Stimulated activated CD4-positive, alpha-beta T cell treated with anti-CD3 and anti-CD28 coated beads, Interleukin-4, amount 100 ng/mL, for 1 hour (primary cell): ENCODE data around the gene ZXDC.

ENCODE experiments used
- DNase-seq: peaks from one replicate; pipeline ENCODE4 v3.0.0-alpha.2; 2020

Gene ZXDC

DNA sequence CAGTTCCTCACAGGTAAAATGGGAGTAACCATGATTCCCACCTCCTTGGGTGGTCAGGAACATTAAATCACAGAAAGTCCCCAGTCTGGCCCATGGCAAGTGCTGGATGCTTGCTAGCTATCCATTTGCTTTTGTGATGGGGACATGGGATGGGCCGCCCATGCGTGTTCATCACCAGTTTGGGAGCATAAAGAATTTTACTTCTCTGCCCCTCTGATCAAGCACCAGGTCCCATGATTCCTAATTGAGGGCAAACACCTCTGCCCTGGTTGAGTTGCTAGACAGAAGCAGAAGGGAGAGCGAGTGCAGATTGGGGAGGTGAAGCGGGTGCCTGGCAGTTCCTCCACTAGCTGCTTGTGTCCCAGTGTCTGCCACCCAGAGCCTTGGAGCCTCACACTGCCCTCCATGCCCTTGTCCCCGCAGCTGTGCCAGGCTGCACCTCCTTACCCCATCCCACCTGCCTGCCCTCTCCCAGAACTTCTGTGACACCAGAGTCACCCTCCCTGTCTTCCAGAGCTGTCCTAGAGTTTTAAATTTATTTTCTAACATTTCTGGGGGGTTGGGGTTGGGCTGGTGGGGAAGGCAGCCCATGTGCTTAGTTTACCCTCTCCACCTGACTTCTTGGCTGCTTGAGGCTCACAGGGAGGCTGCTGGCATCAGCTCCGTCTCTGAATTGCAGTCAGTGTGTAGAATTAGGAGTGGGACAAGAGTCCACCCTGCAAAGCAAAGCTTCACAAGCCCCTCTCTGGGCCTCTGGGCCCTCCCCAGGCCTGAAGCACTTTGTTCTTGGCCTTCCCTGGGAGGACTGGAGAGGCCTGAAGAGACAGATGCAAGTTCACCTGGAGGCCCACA, 62.6 kb downstream of the ZXDC start:
- DNase-seq: no peak

GRCh38 chr3:126408099-126408498, 67.6 kb downstream of the ZXDC start:
- DNase-seq: no peak

- DNase-seq: no peak
Observed at GRCh38 chr3:126407412-126408044, 68.2 kb downstream of the ZXDC start.

- DNase-seq: no peak
Observed at GRCh38 chr3:126406389-126407296, 69.0 kb downstream of the ZXDC start.

DNA sequence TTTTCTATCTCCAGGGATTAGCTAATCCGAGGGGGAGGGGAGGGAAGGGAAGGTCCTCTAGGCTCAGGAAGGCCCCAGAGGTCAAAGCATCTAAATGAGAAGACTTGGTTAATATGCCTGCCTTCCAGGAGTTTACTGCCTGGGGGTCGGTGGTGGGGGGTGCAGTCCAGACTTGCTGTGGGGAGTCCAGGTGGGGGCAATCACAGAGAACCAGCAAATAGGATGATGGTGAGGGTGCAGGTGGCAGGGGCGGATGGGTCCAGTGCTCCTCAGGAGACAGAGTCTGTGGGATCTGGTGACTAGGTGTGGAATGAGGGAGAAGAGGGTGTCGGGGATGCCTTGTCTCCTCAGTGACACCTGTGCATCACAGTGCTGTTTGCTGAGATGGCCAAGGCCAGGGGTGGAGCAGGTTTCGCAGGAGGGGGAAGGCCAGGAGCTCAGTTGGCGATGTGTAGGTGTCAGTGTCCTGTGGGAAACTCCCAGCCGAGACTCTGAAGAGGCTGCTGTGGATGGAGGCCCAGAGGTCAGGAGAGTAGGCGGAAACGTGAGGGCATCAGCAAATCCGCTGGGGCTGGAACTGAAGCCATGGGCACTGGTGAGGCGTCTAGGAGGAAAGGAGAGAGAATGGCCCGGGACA, 72.9 kb downstream of the ZXDC start:
- no peak for DNase-seq

- no peak for DNase-seq
Observed at GRCh38 chr3:126402178-126402577, 73.5 kb downstream of the ZXDC start.

GRCh38 chr3:126401611-126402160, 74.0 kb downstream of the ZXDC start:
- DNase-seq: no peak

DNA sequence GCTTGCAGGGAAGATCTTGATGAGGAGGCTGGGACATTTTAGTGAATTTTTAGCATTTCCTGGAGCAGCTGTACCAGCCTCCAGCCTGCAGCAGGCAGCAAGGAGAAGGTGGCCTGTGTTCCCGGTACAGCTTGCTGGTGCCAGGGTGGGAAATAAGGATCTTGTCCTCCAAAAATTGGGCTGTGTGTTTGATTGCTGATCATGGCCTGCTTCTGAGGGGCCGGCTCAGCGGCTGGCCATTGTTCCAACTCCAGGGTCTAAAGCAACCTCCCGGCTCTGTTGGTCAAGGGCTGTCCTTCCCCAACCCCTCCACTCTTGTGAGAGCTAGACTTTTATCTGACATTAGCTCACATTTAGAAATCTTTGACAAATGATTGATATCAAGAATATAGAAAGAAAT, 75.9 kb downstream of the ZXDC start:
- no peak for DNase-seq

DNA sequence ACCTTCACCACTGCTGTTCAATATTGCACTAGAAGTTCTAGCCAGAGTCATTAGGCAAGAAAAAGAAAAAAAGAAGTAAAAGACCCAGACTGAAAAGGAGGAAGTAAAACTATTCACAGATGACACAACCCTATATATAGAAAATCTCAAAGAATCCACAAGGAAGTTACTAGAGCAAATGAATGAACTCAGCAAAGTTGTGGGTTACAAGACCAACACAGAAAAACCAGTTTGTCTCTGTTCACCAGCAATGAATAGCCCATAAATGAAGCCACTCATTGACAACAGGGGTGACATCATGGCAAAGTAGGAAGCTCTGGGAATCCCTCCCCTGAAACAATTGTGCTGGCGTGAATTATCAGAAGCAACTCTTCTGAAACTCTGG, 76.3 kb downstream of the ZXDC start:
- DNase-seq: no peak

DNA sequence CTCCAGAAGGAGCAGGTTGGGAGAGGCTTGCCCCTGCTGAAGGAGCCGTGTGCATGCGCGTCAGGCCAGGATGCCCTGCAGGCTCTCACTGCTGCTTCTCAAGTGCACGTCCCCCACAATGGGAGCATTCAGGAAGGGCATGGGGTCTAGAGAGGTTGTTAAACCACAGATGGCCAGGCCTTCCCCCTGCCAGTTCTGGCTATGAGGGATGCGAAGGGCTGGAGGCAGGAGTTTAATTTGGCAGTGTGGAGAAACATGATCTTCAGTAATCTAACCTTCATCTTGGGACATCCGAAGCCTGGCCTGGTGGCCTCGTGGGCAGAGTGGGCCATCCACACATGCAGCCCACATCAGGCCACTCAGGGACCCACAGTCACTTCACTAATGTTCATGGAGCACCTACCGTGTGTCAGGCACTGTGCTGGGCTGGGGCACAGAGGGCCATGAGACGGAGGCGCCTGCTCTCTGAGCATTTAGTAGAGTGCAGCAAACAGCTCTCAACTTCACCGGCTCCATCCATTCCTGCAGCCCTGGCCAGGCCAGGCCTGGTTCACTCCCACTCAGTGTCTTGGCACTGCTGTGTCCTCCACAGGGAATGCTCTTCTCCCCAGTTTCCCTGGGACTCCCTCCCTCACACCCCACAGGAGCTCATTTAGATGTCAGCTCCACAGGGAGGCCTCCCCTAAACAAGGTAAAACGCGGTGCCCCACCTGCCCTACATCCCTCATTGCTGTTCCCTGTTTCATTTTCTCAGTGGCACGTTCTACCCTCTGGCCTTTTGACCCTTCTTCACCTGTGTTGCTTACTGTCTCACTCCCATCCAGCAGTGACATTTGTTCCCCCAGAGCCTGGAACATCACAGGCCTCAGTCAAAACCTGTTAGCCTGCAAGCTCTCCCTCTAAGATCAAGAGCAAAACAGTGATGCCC, 77.0 kb downstream of the ZXDC start:
- no peak for DNase-seq

GRCh38 chr3:126397610-126398422, 77.9 kb downstream of the ZXDC start:
- DNase-seq: no peak

DNA sequence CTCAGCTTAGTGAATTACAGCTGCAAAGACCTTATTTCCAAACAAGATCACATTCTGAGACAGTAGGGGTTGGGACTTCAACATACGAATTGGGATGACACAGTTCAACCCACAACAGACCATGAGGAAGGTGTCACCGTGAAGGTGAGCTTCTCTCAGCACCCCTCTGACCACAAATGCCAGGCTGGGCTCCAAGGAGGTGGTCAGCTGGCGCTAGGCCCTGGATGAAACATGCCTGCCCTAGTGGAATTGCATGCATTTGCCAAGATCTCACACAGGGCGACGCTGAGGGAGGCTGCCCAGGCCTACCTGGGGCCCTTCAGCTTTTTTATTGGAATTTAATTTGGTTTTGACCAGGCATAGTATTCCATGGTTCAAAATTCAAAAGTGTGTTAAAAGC, 79.2 kb downstream of the ZXDC start:
- no peak for DNase-seq

- DNase-seq: no peak
Observed at GRCh38 chr3:126395846-126396513, 79.7 kb downstream of the ZXDC start.

DNA sequence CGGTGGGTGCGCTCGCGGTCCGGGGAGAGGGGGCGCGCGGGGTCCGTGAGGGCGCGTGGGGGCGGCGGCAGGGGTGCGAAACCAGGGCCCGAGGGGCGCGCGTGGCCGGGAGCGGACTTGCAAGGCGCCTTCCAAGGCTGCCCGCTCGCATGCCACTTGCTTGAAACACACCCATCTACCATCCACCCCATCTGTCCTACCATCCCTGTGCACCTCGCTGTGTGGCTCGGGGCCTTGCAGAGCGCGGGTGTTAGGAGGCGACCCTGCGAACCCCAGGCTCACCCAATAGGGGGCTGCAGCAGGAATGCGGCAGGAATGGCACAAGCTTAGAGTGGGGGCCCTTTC, 80.7 kb downstream of the ZXDC start:
- DNase-seq: no peak

- DNase-seq: no peak
Observed at GRCh38 chr3:126394179-126394976, 81.3 kb downstream of the ZXDC start, which contains the start of gene CFAP100. CFAP100 (plus strand) TSS chr3:126394909; CDS start chr3:126396001, 1,092 bp downstream.

DNA sequence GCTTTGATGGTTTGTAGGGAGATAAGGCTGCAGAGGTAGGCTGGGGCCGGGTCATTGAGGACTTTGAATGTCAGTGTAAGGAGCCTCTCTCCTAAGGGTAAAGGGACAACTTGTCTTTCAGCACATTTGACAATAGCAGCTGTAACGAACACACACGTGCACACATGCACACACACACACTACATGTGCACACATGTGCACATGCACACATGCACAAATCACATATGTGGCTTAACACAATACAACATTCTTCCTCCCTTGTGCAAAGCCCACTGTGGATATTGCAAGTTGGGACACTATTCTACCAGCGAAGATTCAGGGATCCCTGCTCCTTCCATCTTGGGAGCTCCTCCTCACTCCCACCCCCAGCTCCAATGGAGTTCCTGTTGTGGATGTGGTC, 82.1 kb downstream of the ZXDC start:
- DNase-seq: no peak

GRCh38 chr3:126392246-126392645, 83.4 kb downstream of the ZXDC start:
- DNase-seq: no peak

DNA sequence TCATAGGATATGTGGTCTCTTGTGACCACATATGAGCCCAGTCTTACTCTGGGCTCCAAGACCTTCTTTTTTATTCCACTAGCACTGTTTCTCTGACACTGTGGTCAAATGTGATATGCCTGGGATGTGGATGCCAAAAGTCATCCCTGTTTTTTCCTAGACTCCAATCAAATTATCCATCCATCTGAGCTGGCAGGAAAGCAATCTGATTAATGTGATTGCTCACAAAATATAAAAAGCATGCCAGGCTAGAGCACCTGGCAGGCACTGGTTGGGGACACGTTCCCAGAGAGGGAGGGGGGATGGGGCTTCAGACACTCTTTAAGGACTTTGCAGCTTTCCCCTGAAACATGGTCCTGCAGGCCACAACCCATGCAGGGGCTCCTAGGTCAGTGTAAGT, 84.1 kb downstream of the ZXDC start:
- no peak for DNase-seq

DNA sequence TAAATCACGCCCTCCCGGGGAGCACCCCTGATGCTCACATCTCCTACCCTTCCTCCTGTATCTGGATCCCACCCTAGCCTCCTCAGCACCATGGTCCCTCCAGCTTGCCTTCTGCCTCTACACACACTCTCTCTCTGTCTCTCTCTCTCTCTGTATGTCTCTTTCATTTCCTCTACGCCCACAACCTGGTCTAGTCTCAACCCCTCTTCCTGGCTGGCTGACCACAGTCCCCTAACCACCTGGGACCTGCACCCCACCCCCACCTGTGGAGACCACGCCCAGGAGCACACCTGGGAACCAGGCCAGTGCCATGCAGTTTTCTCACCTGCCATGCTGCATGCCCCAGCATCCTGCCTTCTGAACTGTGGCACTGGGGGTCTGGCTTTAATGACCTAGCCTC, 84.9 kb downstream of the ZXDC start:
- no peak for DNase-seq
